OCI-LY7 (cell line): ENCODE data around the gene GATA5.

Source experiments
- CTCF ChIP-seq: fragments of 200-600 bp; sonication (generic); conservative IDR thresholded peaks from 2 replicates; pipeline ENCODE4 v1.5.1; 2014; ENCODE audit warnings: mild to moderate bottlenecking, antibody characterized with exemption, low read length, moderate library complexity, mixed read lengths
- EZH2phosphoT487 ChIP-seq: fragments of 200-600 bp; sonication (generic); IDR thresholded peaks from 2 replicates; pipeline ENCODE4 v1.6.1; 2018; ENCODE audit warnings: low read depth, borderline replicate concordance, mild to moderate bottlenecking, mixed run types, antibody characterized with exemption, low read length, moderate library complexity, mixed read lengths

- TF ChIP-seq CTCF (no peak), EZH2phosphoT487 (no peak)
Observed at GRCh38 chr20:62439218-62439617, 36.6 kb downstream of the GATA5 start.
